ENCODE data around the gene ACSM2A.

GRCh38 chr16:20411055-20411454 lies 40.3 kb upstream of the ACSM2A start:
- no peak for TF ChIP-seq CTCF (IDR thresholded peaks at IDR 0.05)
- TF ChIP-seq POLR2A (IDR thresholded peaks at IDR 0.05), result no peak
